GM19043 (cell line): Measurements from ENCODE around the gene ZNF792.
"Not testable (repeated sequence)": the region's sequence is repeated elsewhere in the genome, so short reads cannot be mapped to it uniquely, and the experiment has no call there.

Experiments
- ATAC-seq: cut with Tn5 transposase; IDR thresholded peaks from one replicate; pipeline ENCODE4 v1.9.1; 2021; ENCODE audit warnings: low read depth; ENCODE audit not compliant: unreplicated experiment

Gene ZNF792

DNA sequence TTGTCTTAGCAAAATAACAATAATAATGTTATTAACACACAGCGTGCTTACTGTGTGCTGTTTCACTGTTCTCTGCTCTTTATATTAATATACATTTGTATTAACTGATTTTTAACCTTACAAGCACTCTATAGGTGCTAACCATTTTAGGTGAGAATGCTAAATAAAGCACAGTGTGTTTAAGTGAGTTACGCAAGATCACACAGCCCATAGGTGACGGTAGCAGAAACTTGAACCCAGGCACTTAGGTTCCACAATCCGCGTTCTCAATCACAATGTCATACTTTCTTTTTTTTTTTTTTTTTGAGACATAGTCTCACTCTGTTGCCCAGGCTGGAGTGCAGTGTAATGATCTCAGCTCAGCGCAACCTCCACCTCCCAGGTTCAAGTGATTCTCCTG, 31.5 kb downstream of the ZNF792 start:
- no peak for ATAC-seq

DNA sequence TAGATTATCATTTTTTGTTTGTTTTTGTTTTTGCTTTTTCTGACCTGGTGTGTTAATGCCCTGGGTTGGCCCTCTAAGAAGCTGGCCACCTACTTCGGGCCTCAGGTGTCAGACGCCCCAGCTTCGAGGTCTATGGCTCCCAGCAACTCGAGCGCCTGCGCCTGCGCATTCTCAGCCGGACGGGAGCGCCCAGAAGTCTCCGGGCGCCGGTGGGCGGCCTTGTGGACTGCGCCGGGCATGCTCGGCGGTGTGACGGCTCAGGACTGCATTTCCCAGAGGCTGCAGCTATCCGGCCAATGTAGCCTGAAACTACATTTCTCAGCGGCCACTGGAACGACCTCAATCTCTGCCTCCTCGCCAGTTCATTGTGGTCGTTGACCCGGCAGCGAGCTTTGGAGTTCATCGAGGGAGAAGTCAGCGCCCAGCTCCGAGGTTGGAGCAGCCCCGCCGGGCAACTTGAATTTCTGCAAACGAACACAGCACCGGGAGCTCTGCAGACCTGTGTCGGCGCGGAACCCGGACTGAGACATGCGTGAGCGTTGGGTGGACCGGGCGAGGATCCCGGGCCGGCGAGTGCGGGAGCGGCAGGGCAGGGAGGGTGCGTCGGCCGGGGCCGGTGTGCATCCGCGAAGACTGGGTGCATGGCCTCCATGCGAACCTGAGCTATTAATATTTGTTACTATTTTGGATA, 37.2 kb downstream of the ZNF792 start, which contains the start of gene ZNF30:
Gene ZNF30 (plus strand): TSS at position 219 of the 691 bp plus-strand sequence. CDS start 3,045 bp downstream, outside the sequence.
- peak; percentile 95 for ATAC-seq

DNA sequence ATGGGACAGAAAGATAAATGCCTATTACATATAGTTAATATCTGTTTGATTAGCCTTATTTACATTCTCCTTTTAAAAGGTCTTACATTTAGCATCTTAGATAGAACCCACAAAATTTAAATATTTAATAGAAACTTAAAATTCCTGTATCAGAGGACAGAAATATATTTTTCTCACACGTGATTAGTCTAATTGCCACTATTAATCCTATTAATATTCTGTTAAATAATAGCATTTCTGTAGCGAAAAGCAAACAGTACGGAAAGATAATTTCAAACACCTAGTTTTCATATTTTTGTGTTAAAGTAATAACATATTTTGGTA, 37.7 kb downstream of the ZNF792 start:
- no peak for ATAC-seq

DNA sequence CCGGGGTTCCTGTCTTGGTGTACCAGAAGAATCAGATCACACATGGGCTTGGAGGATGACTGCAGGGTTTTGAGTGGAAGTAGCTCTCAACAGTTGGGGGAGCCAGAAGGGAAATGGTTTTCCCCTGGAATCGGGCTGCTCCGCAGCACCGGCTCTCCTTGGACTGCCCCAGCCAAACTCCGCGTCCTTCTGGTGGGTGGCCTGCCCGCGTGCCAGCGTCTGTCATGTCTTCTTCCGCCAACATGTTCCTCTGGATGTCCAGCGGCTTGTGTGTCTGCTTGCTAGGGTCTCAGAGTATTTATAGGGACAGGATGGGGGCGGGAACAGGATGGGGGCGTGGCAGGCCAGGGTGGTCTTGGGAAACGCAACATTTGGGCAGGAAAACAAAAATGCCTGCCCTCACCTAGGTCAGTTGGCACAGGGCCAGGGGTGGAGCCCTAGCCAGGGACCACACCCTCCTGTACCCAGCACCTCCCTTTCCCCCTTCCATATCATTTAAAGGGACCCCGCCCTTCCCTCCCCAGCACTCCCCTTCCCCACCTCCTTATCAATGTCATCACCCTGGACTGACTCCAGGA, 38.7 kb downstream of the ZNF792 start:
- ATAC-seq = no peak

DNA sequence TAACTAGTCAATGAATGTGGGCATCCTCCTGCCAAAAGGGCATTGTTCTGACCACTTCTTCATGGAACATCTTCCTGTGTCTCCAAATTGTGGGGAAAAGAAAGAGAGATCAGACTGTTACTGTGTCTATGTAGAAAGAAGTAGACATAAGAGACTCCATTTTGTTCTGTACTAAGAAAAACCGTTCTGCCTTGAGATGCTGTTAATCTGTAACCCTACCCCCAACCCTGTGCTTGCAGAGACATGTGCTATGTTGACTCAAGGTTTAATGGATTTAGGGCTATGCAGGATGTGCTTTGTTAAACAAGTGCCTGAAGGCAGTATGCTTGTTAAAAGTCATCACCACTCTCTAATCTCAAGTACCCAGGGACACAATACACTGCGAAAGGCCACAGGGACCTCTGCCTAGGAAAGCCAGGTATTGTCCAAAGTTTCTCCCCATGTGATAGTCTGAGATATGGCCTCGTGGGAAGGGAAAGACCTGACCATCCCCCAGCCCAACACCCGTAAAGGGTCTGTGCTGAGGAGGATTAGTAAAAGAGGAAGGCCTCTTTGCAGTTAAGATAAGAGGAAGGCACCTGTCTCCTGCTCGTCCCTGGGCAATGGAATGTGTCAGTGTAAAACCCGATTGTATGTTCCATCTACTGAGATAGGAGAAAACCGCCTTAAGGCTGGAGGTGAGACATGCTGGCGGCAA, 43.8 kb downstream of the ZNF792 start:
- ATAC-seq = not testable (repeated sequence)

DNA sequence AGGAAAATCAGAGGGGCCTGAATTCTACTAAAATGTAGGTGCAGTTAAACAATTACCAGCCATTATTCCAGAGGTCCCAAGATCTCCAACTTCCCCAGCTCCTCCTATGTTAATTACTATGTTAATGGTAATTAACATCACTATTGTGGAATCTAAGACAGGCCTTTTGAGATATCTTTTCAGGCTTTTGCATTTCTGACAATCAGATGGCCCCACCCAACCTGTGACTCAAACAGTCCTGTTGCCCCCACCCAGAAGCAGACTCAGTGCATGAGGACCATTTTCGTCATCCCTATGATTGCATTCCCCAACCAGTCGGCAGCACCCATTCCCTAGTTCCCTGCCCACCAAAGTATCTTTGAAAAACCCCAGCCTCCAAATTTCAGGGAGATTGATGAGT, 45.8 kb downstream of the ZNF792 start:
- no peak for ATAC-seq

DNA sequence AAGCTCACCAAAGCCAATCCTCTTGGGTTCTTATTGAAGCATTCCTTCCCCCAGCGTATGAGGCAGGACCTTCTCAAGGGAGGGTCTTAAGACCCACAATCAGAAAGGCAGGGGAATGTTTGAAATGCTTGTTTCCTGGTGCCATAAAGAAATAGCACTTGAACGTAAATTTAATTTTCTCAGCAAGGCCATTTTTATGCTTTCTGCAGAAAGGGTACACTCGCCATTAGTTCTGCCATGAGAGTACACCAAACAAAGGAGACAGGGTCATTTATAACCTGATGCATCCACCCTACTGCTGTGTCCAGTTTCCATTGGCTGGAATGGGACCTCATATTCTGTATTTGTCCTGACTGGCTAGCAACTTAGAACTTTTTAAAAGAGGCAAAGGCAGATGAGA, 46.9 kb downstream of the ZNF792 start:
- not testable (repeated sequence) for ATAC-seq

DNA sequence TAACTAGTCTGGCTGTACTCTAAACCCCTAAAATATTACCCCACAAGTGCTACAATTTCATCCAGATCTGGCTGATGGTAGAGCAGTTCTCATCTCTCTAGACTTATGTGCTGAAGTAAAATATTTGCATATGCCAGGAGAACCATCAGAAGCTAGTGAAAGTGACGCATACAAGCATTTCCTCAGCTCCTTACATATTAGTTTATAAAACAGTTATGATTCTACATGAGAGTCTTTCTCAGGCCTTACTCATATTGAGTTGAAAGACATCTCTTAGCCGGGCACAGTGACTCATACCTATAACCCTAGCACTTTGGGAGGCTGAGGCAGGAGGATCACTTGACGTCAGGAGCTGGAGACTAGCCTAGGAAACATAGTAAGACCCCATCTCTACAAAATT, 53.3 kb downstream of the ZNF792 start:
- no peak for ATAC-seq
